ENCODE results near the gene CFAP126.

CFAP126 gene

GRCh38 chr1:161378014-161378413 lies 10.3 kb upstream of the CFAP126 start:
- DNase-seq (ENCODE audit: low read depth): no peak
- no peak for TF ChIP-seq CTCF (IDR thresholded peaks at IDR 0.05; ENCODE audit: low read length, missing control alignments)
- H3K4me3 ChIP-seq (replicated peaks; ENCODE audit: low read depth, low read length): no peak overlapping the region

- peak; percentile 50 for DNase-seq (ENCODE audit: low read depth)
- no peak overlapping the region for H3K4me3 ChIP-seq (replicated peaks; ENCODE audit: low read depth, low read length)
- peak; percentile 49 for TF ChIP-seq CTCF (IDR thresholded peaks at IDR 0.05; ENCODE audit: low read length, missing control alignments)
Measured at GRCh38 chr1:161374373-161374772, 6.7 kb upstream of the CFAP126 start.

GRCh38 chr1:161373442-161373841 lies 5.8 kb upstream of the CFAP126 start:
- TF ChIP-seq CTCF (IDR thresholded peaks at IDR 0.05; ENCODE audit: low read length, missing control alignments): no peak
- no peak overlapping the region for H3K4me3 ChIP-seq (replicated peaks; ENCODE audit: low read depth, low read length)
- DNase-seq (ENCODE audit: low read depth): no peak

GRCh38 chr1:161365207-161365606 lies 2.5 kb downstream of the CFAP126 start:
- no peak for TF ChIP-seq CTCF (IDR thresholded peaks at IDR 0.05; ENCODE audit: low read length, missing control alignments)
- no peak overlapping the region for H3K4me3 ChIP-seq (replicated peaks; ENCODE audit: low read depth, low read length)
- no peak for DNase-seq (ENCODE audit: low read depth)

- no peak overlapping the region for H3K4me3 ChIP-seq (replicated peaks; ENCODE audit: low read depth, low read length)
- TF ChIP-seq CTCF (IDR thresholded peaks at IDR 0.05; ENCODE audit: low read length, missing control alignments): no peak
- DNase-seq (ENCODE audit: low read depth): no peak
Measured at GRCh38 chr1:161364332-161364731, 3.3 kb downstream of the CFAP126 start.

GRCh38 chr1:161359291-161359690 lies 8.4 kb downstream of the CFAP126 start:
- no peak for DNase-seq (ENCODE audit: low read depth)
- no peak overlapping the region for H3K4me3 ChIP-seq (replicated peaks; ENCODE audit: low read depth, low read length)
- TF ChIP-seq CTCF (IDR thresholded peaks at IDR 0.05; ENCODE audit: low read length, missing control alignments): no peak

- H3K4me3 ChIP-seq (replicated peaks; ENCODE audit: low read depth, low read length): no peak overlapping the region
- no peak for TF ChIP-seq CTCF (IDR thresholded peaks at IDR 0.05; ENCODE audit: low read length, missing control alignments)
- no peak for DNase-seq (ENCODE audit: low read depth)
Measured at GRCh38 chr1:161357073-161357472, 10.6 kb downstream of the CFAP126 start.

Data from fibroblast of pulmonary artery (primary cell).